IMR-90 (cell line): ENCODE measurements around the gene CAMTA1.

ENCODE experiments used
- BHLHE40 ChIP-seq: fragments of 150-350 bp; IDR thresholded peaks from 2 replicates; pipeline ENCODE4 v1.6.1; 2016; ENCODE audit warnings: mild to moderate bottlenecking, low read depth, low read length
- POLR2A ChIP-seq: IDR thresholded peaks from 2 replicates; pipeline ENCODE4 v1.6.1; 2012; ENCODE audit warnings: mild to moderate bottlenecking, low read depth, low read length
- SMC3 ChIP-seq: fragments of 150-350 bp; IDR thresholded peaks from 2 replicates; pipeline ENCODE4 v1.6.1; 2016; ENCODE audit warnings: low read depth, mild to moderate bottlenecking, antibody characterized with exemption, low read length, moderate library complexity

DNA sequence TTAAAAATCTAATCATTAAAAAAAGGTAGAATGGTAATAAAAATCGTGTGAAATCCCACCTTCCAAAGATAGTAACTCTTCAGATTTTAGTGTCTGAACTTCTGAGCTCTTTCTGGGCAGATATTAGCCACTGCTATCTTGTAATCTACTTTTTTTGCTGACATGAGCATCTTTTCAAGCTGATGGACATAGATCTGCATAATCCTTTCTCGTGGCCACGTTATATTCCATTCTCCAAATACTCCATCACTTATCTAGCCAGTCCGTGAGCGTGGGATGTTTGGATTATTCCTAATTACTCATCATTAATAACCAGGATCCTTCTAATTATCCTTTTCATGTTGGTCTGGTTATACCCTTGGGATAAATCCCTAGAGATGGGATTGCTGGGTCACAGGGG lies 731.7 kb downstream of the CAMTA1 start:
- TF ChIP-seq SMC3: no peak
- no peak for TF ChIP-seq BHLHE40
- TF ChIP-seq POLR2A: no peak
